ENCODE results near the gene MTFP1.
"Not testable (repeated sequence)": the region's sequence is repeated elsewhere in the genome, so short reads cannot be mapped to it uniquely, and the experiment has no call there.

Gene MTFP1

GRCh38 chr22:30457981-30458380, 32.4 kb downstream of the MTFP1 start:
- DNase-seq, result no peak

GRCh38 chr22:30459181-30460052, 33.8 kb downstream of the MTFP1 start:
- peak; percentile 26 to 33 for DNase-seq

- no peak for DNase-seq
These were observed 34.6 kb downstream of the MTFP1 start for GRCh38 chr22:30460147-30460546.

GRCh38 chr22:30460555-30460954, 35.0 kb downstream of the MTFP1 start:
- not testable (repeated sequence) for DNase-seq

GRCh38 chr22:30469165-30469564, 43.6 kb downstream of the MTFP1 start:
- DNase-seq, result no peak

- no peak for DNase-seq
These were observed 45.1 kb downstream of the MTFP1 start for GRCh38 chr22:30470655-30471054.

- no peak for DNase-seq
These were observed 46.2 kb downstream of the MTFP1 start, which contains the start of gene SEC14L3 for GRCh38 chr22:30471616-30472318. Gene SEC14L3, minus strand, starts transcription at chr22:30472017. Its CDS starts 59 bp downstream, at chr22:30471958.

- DNase-seq, result no peak
These were observed 47.6 kb downstream of the MTFP1 start for GRCh38 chr22:30472994-30473720.

- no peak for DNase-seq
These were observed 48.6 kb downstream of the MTFP1 start for GRCh38 chr22:30474121-30474520.

- DNase-seq, result no peak
These were observed 49.3 kb downstream of the MTFP1 start for GRCh38 chr22:30474683-30475424.
